B cell (primary cell): Measurements from ENCODE around the gene AOPEP.

Experiments
- EZH2 ChIP-seq: IDR thresholded peaks from 2 replicates; pipeline ENCODE4 v1.6.1; 2012; ENCODE audit warnings: borderline replicate concordance, low read depth, mild to moderate bottlenecking, moderate library complexity, low read length; ENCODE audit not compliant: insufficient read depth, poor library complexity, severe bottlenecking
- TF ChIP-seq, protein P1 (sequence below): fragments of 200-600 bp; IDR thresholded peaks from one replicate; pipeline ENCODE4 v1.8.0; 2022; ENCODE audit warnings: antibody characterized with exemption, mild to moderate bottlenecking

DNA sequence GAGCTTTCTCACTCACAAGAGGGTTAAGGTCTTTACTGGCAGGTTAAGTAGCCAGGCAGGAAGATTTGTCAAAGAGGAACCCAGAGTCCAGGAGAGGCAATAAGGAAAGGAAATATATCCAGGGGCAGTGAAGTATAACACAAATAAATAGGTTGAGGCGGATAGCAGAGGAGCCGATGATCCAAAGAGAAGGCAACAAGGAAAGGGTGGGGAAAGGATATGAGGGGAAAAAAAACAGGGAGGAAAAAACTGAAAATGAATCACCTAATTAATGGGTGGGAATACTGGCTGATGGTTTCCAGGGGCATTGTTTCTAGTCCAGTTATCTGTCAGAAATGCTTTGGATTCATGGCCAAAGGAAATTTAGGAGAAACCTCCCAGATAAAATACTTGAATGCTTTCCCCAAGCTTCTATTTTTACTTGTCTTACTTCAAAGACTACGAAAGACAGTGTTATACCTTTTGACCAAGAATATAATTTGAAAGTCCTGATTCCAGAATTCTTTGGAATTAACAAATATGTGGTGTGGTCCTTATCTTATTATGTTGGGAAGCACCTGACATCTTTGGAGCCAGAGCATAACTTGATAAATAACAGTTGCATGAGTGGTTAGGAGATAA is 146.5 kb downstream of the AOPEP start:
- TF ChIP-seq, protein P1, sequence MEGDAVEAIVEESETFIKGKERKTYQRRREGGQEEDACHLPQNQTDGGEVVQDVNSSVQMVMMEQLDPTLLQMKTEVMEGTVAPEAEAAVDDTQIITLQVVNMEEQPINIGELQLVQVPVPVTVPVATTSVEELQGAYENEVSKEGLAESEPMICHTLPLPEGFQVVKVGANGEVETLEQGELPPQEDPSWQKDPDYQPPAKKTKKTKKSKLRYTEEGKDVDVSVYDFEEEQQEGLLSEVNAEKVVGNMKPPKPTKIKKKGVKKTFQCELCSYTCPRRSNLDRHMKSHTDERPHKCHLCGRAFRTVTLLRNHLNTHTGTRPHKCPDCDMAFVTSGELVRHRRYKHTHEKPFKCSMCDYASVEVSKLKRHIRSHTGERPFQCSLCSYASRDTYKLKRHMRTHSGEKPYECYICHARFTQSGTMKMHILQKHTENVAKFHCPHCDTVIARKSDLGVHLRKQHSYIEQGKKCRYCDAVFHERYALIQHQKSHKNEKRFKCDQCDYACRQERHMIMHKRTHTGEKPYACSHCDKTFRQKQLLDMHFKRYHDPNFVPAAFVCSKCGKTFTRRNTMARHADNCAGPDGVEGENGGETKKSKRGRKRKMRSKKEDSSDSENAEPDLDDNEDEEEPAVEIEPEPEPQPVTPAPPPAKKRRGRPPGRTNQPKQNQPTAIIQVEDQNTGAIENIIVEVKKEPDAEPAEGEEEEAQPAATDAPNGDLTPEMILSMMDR = no peak
- TF ChIP-seq EZH2 = no peak
